ENCODE measurements around the gene EPB41L5.
"Not testable (repeated sequence)": the region's sequence is repeated elsewhere in the genome, so short reads cannot be mapped to it uniquely, and the experiment has no call there.

Gene EPB41L5

DNA sequence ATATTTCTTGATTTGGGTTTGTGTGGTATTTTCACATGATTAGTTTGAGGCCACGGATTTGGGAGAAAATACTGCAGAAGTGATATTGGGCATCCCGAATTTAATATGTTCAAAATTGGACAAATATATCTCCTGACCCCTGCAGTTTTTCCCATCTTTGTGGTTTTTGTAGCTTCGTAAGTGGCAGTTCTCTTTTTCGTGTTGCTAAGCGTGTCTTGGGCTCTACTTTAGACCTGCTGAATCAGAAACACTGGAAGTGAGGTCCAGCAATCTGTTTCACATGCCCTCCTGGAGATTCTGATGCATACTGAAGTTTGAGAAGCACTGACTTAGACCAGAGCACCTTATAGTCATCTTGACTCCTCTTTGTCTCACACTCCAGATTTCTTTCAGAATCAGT lies 98.3 kb downstream of the EPB41L5 start:
- H3K4me3 ChIP-seq (ENCODE audit: low read length): no peak overlapping the region
- H3K4me1 ChIP-seq (ENCODE audit: insufficient read depth, low read length): no peaks in the 10 kb centered on the region
- no peak overlapping the region for H2AFZ ChIP-seq (ENCODE audit: low read depth, low read length)
- H3K36me3 ChIP-seq (ENCODE audit: insufficient read depth, low read length): peaks cover 8% of the 10 kb centered on the region
- H3K27me3 ChIP-seq (ENCODE audit: insufficient read depth, low read length): no peaks in the 10 kb centered on the region
- no peaks in the 10 kb centered on the region for H3K9me3 ChIP-seq (ENCODE audit: low read length)

DNA sequence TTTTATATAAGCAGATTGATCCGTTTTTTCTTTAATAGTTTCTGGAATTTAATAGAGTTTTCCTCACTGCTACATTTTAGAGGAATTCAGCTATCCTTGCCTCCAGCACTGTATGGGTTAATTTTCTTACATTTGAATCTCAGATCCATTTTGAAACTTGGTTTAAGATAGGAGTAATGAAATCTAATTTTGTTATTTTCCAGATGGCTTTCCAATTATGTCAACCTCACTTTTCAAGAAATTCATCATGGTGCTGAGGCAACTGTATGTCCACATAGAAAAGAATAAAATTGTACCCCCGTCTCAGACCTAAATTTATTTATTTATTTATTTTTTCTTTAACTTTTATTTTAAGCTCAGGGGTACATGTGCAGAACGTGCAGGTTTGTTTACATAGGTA lies 105.1 kb downstream of the EPB41L5 start:
- H3K4me1 ChIP-seq (ENCODE audit: insufficient read depth, low read length): no peaks in the 10 kb centered on the region
- no peaks in the 10 kb centered on the region for H3K27me3 ChIP-seq (ENCODE audit: insufficient read depth, low read length)
- H3K9me3 ChIP-seq (ENCODE audit: low read length): peaks cover 2% of the 10 kb centered on the region
- H3K36me3 ChIP-seq (ENCODE audit: insufficient read depth, low read length): peaks cover 7% of the 10 kb centered on the region
- H3K4me3 ChIP-seq (ENCODE audit: low read length): no peak overlapping the region
- no peak overlapping the region for H2AFZ ChIP-seq (ENCODE audit: low read depth, low read length)

DNA sequence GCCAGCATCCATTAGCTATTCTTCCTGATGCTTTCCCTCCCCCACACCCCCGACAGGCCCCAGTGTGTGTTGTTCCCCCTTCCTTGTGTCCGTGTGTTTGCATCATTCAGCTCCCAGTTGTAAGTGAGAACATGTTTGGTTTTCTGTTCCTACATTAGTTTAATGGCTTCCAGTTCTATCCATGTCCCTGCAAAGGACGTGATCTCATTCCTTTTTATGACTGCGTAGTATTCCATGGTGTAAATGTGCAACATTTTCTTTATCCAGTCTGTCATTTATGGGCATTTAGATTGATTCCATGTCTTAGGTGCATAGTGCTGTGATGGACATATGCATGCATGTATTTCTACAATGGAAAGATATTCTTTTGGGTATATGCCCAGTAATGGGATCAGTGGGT lies 105.6 kb downstream of the EPB41L5 start:
- H2AFZ ChIP-seq (ENCODE audit: low read depth, low read length): no peak overlapping the region
- no peaks in the 10 kb centered on the region for H3K27me3 ChIP-seq (ENCODE audit: insufficient read depth, low read length)
- no peak overlapping the region for H3K4me3 ChIP-seq (ENCODE audit: low read length)
- H3K4me1 ChIP-seq (ENCODE audit: insufficient read depth, low read length): no peaks in the 10 kb centered on the region
- H3K36me3 ChIP-seq (ENCODE audit: insufficient read depth, low read length): peaks cover 7% of the 10 kb centered on the region
- peaks cover 2% of the 10 kb centered on the region for H3K9me3 ChIP-seq (ENCODE audit: low read length)

DNA sequence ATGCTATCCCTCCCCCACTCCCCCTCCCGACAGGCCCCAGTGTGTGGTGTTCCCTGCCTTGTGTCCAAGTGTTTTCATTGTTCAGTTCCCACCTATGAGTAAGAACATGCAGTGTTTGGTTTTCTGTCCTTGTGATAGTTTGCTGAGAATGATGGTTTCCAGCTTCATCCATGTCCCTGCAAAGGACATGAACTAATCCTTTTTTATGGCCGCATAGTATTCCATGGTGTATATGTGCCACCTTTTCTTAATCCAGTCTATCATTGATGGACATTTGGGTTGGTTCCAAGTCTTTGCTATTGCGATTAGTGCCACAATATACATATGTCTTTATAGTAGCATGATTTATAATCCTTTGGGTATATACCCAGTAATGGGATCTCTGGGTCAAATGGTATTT lies 108.5 kb downstream of the EPB41L5 start:
- H3K4me1 ChIP-seq (ENCODE audit: insufficient read depth, low read length); H3K36me3 ChIP-seq (ENCODE audit: insufficient read depth, low read length); H3K4me3 ChIP-seq (ENCODE audit: low read length); H3K9me3 ChIP-seq (ENCODE audit: low read length); H3K27me3 ChIP-seq (ENCODE audit: insufficient read depth, low read length); H2AFZ ChIP-seq (ENCODE audit: low read depth, low read length): not testable (repeated sequence)

DNA sequence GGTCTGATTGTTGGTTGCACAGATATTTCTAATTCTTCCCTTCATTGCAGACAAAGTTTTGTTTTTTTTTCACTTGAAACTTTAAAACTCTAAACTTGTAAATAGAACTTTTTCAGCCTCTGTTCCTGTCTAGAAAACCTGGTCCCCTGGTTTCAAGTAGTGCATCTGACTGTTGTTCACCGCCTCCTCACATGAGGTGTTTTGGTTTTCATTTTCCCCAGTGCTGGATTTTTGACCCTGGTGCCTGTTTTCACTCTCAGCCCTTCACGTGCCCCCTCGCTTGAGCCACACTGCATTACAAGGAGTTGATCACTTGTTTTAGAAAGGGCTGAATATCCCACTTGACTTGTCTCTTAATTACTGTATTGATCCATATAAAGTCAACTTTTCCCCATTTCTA lies 110.2 kb downstream of the EPB41L5 start:
- no peak overlapping the region for H2AFZ ChIP-seq (ENCODE audit: low read depth, low read length)
- H3K9me3 ChIP-seq (ENCODE audit: low read length): peaks cover 2% of the 10 kb centered on the region
- H3K4me1 ChIP-seq (ENCODE audit: insufficient read depth, low read length): no peaks in the 10 kb centered on the region
- no peaks in the 10 kb centered on the region for H3K27me3 ChIP-seq (ENCODE audit: insufficient read depth, low read length)
- peaks cover 8% of the 10 kb centered on the region for H3K36me3 ChIP-seq (ENCODE audit: insufficient read depth, low read length)
- no peak overlapping the region for H3K4me3 ChIP-seq (ENCODE audit: low read length)

DNA sequence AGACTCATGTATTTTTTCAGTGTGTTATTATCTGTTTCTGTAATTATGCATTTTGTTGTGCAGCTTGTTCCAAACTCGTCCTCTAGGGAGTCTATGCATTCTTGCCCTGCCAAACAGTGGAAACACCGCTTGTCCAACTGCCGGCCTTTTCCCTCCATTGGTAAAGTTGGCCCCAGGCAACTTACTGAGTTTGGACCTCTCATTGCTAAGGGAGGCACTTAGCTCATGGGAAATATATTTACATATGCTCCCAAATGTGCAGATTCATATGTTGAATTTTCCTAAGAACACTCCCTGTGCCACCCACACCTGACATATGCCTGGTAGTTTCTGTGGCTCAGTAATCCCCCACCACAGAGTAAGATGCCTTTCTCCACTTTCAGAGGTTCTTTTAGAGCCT lies 112.3 kb downstream of the EPB41L5 start:
- H2AFZ ChIP-seq (ENCODE audit: low read depth, low read length): no peak overlapping the region
- no peaks in the 10 kb centered on the region for H3K27me3 ChIP-seq (ENCODE audit: insufficient read depth, low read length)
- H3K36me3 ChIP-seq (ENCODE audit: insufficient read depth, low read length): peaks cover 11% of the 10 kb centered on the region
- no peak overlapping the region for H3K4me3 ChIP-seq (ENCODE audit: low read length)
- H3K4me1 ChIP-seq (ENCODE audit: insufficient read depth, low read length): no peaks in the 10 kb centered on the region
- no peaks in the 10 kb centered on the region for H3K9me3 ChIP-seq (ENCODE audit: low read length)

DNA sequence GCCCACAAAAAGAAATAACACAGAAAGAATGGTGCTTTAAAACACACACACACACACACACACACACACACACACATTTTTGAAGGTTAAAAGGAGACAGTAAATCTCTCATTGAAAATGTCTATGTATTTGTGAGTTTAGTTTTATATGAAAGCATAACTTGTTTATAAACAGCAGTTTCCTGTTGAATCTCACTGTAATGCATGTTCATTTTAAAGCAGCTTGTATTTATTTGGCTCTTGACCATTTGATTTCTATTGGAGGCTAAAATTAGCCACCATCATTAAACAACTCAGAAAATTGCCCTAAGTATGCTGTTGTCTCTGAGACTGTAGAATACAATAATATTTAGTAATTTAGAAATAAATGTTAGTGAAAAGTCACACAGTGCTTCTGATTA lies 115.3 kb downstream of the EPB41L5 start:
- Histone ChIP-seq H3K36me3 (ENCODE audit: insufficient read depth, low read length) (peaks cover 22% of the 10 kb centered on the region), H2AFZ (ENCODE audit: low read depth, low read length) (no peak overlapping the region), H3K27me3 (ENCODE audit: insufficient read depth, low read length) (no peaks in the 10 kb centered on the region), H3K4me1 (ENCODE audit: insufficient read depth, low read length) (no peaks in the 10 kb centered on the region), H3K4me3 (ENCODE audit: low read length) (no peak overlapping the region), H3K9me3 (ENCODE audit: low read length) (peaks cover 1% of the 10 kb centered on the region)

DNA sequence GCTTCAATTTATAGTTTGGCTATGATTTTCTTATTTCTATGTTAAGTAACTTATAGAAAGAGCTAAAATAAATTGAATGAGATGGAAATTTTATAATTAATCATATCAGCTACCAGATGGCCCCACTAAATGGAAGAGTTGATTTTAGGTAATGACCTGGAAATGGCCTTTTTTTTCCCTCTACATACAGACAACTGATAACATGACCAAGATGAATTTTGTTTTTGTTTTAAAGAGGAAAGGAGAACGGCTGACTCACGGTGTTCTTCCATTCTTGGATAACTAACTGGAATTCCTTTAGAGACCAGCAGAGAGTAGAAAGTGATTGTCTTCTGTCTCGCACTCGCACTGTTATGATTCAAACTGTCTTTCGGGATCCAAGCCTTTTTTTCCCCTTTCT lies 119.3 kb downstream of the EPB41L5 start:
- Histone ChIP-seq H3K4me3 (ENCODE audit: low read length) (no peak overlapping the region), H3K4me1 (ENCODE audit: insufficient read depth, low read length) (no peaks in the 10 kb centered on the region), H3K27me3 (ENCODE audit: insufficient read depth, low read length) (no peaks in the 10 kb centered on the region), H2AFZ (ENCODE audit: low read depth, low read length) (no peak overlapping the region), H3K9me3 (ENCODE audit: low read length) (peaks cover 21% of the 10 kb centered on the region), H3K36me3 (ENCODE audit: insufficient read depth, low read length) (peaks cover 52% of the 10 kb centered on the region)

DNA sequence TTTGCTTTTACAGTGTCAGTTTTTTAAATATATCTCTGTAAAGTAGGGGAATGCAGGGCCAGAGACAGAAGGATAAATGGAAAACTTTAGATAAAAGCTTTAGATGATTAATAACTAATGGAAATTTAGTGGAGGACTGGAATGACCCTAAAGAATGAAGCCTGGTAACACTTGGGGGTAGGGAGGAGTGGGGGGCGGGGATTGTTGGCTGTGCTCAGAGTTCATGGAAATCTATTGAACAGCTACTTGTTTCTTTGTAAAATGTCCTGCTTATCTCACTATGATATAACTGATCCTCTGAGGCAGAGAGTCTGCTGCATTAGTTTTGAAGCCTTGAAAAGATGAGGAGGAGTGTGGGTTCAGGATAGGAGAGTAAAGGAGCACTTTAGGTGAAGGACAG lies 119.8 kb downstream of the EPB41L5 start:
- Histone ChIP-seq H3K27me3 (ENCODE audit: insufficient read depth, low read length) (no peaks in the 10 kb centered on the region), H3K36me3 (ENCODE audit: insufficient read depth, low read length) (peaks cover 51% of the 10 kb centered on the region), H2AFZ (ENCODE audit: low read depth, low read length) (no peak overlapping the region), H3K9me3 (ENCODE audit: low read length) (peaks cover 21% of the 10 kb centered on the region), H3K4me1 (ENCODE audit: insufficient read depth, low read length) (no peaks in the 10 kb centered on the region), H3K4me3 (ENCODE audit: low read length) (no peak overlapping the region)

DNA sequence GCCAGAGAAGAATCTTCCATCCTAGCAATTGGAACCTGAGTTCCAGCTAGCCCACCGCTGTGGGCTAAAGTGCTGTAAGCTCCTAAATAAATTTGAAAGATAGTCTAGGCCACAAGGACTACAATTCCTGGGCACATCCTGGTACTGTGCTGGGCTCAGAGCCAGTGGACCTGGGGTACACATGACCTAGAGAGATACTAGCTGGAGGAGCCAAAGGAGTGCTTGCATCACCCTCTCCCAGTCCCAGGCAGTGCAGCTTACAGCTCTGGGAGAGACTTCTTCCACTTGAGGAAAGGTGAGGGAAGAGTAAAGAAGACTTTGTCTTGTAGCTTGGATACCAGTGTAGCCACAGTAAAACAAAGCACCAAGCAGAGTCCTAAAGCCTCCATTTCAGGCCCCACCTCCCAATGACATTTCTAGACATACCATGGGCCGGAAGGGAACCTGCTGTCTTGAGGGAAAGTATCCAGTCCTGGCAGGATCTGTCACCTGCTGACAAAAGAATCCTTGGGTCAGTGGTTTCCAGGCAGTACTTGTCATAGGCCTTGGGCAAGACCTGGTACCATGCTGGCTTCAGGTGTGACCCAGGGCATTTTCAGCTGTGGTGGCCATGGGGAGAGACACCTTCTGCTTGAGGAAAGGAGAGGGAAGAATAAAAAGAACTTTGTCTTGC lies 120.8 kb downstream of the EPB41L5 start:
- Histone ChIP-seq H2AFZ (ENCODE audit: low read depth, low read length) (no peak overlapping the region), H3K9me3 (ENCODE audit: low read length) (peaks cover 21% of the 10 kb centered on the region), H3K27me3 (ENCODE audit: insufficient read depth, low read length) (no peaks in the 10 kb centered on the region), H3K36me3 (ENCODE audit: insufficient read depth, low read length) (peaks cover 47% of the 10 kb centered on the region), H3K4me1 (ENCODE audit: insufficient read depth, low read length) (no peaks in the 10 kb centered on the region), H3K4me3 (ENCODE audit: low read length) (no peak overlapping the region)

DNA sequence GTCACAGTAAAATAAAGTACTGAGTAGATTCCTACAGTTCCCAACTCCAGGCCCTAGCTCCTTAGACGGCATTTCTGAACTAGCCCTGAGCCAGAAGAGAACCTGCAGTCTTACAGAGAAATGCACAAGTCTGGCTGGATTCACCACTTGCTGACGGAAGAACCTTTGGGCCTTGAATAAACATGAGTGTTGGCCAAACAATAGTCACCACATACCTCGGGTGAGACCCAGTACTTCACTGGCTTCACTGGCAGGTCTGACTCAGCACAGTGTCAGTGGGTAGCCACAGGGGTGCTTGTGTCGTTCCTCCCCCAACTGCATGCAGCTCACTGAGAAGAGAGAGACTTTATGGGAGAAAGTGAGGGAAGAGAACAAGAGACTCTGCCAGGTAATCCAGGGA lies 121.4 kb downstream of the EPB41L5 start:
- no peaks in the 10 kb centered on the region for H3K27me3 ChIP-seq (ENCODE audit: insufficient read depth, low read length)
- no peak overlapping the region for H2AFZ ChIP-seq (ENCODE audit: low read depth, low read length)
- peaks cover 21% of the 10 kb centered on the region for H3K9me3 ChIP-seq (ENCODE audit: low read length)
- H3K4me1 ChIP-seq (ENCODE audit: insufficient read depth, low read length): no peaks in the 10 kb centered on the region
- H3K4me3 ChIP-seq (ENCODE audit: low read length): no peak overlapping the region
- H3K36me3 ChIP-seq (ENCODE audit: insufficient read depth, low read length): peaks cover 46% of the 10 kb centered on the region

DNA sequence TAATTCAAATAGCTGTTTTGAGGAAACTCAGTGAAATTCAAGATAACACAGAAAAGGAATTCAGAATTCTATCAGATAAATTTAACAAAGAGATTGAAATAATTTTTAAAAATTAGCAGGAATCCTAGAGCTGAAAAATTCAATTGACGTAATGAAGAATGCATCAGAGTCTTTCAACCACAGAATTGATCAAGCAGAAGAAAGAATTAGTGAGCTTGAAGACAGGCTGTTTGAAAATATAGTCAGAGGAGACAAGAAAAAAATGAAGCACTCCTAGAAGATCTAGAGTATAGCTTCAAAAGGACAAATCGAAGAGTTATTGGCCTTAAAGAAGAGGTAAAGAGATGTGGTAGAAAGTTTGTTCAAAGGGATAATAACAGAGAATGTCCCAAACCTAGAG lies 122.1 kb downstream of the EPB41L5 start:
- not testable (repeated sequence) for H3K4me1 ChIP-seq (ENCODE audit: insufficient read depth, low read length); H3K27me3 ChIP-seq (ENCODE audit: insufficient read depth, low read length); H2AFZ ChIP-seq (ENCODE audit: low read depth, low read length); H3K4me3 ChIP-seq (ENCODE audit: low read length)
- peaks cover 43% of the 10 kb centered on the region for H3K36me3 ChIP-seq (ENCODE audit: insufficient read depth, low read length)
- H3K9me3 ChIP-seq (ENCODE audit: low read length): peaks cover 21% of the 10 kb centered on the region

DNA sequence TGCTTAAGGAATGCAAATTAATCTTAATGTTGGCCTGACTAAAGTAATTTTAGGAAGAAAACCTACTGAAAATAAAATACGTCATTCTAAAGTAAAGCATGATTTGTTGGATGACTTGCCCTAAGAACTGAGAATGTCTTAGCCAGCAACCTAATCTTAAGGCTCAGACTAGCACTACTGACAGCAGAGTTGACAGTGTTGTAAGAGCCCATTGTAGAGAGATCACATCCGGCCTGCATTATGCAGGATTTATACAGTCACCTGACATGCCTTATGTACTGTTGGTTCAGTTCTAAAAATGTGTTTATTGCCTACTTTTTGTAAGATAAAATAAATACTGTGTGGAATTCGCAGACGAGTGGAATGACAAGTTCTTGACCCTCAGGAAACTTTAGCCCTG lies 128.0 kb downstream of the EPB41L5 start:
- Histone ChIP-seq H3K27me3 (ENCODE audit: insufficient read depth, low read length) (no peaks in the 10 kb centered on the region), H2AFZ (ENCODE audit: low read depth, low read length) (no peak overlapping the region), H3K4me3 (ENCODE audit: low read length) (no peak overlapping the region), H3K9me3 (ENCODE audit: low read length) (peaks cover 1% of the 10 kb centered on the region), H3K4me1 (ENCODE audit: insufficient read depth, low read length) (no peaks in the 10 kb centered on the region), H3K36me3 (ENCODE audit: insufficient read depth, low read length) (peaks cover 17% of the 10 kb centered on the region)
